Liver (tissue), 3 donors: ENCODE measurements around the gene NKAIN2.

Source experiments
- ATF3 ChIP-seq: IDR thresholded peaks from 2 replicates; pipeline ENCODE4 v1.6.1; 2016; ENCODE audit warnings: antibody characterized with exemption
- CTCF ChIP-seq: fragments of 150-350 bp; IDR thresholded peaks from 2 replicates; pipeline ENCODE4 v1.5.1; 2017; ENCODE audit warnings: improper control_type of control experiment, low read depth, low read length; ENCODE audit not compliant: missing input control
- FOXA1 ChIP-seq: IDR thresholded peaks from 2 replicates; pipeline ENCODE4 v1.6.1; 2016; ENCODE audit warnings: antibody characterized with exemption
- FOXA2 ChIP-seq: IDR thresholded peaks from 2 replicates; pipeline ENCODE4 v1.6.1; 2016; ENCODE audit warnings: antibody characterized with exemption
- GABPA ChIP-seq, 2 donors: IDR thresholded peaks in 1 of 2; conservative IDR thresholded peaks in 1 of 2; 2 replicates each; pipeline ENCODE4 v1.6.1; 2016; ENCODE audit warnings: antibody characterized with exemption in 2 of 2, mild to moderate bottlenecking in 1 of 2, moderate library complexity in 1 of 2
- HNF4A ChIP-seq, 2 donors: conservative IDR thresholded peaks; 2 replicates each; pipeline ENCODE4 v1.6.1; 2016; ENCODE audit warnings: antibody characterized with exemption in 2 of 2, mild to moderate bottlenecking in 2 of 2
- HNF4G ChIP-seq: IDR thresholded peaks from 2 replicates; pipeline ENCODE4 v1.6.1; 2016; ENCODE audit warnings: antibody characterized with exemption
- JUND ChIP-seq, 2 donors: IDR thresholded peaks; 2 replicates each; pipeline ENCODE4 v1.6.1; 2016; ENCODE audit warnings: antibody characterized with exemption in 2 of 2
- MAX ChIP-seq: IDR thresholded peaks from 2 replicates; pipeline ENCODE4 v1.6.1; 2016; ENCODE audit warnings: antibody characterized with exemption
- RAD21 ChIP-seq, 2 donors: IDR thresholded peaks; 2 replicates each; pipeline ENCODE4 v1.6.1; 2016; ENCODE audit warnings: antibody characterized with exemption in 2 of 2, mild to moderate bottlenecking in 2 of 2
- REST ChIP-seq: IDR thresholded peaks from 2 replicates; pipeline ENCODE4 v1.6.1; 2016; ENCODE audit warnings: antibody characterized with exemption, mild to moderate bottlenecking
- SP1 ChIP-seq: IDR thresholded peaks from 2 replicates; pipeline ENCODE4 v1.6.1; 2018; ENCODE audit warnings: antibody characterized with exemption, mild to moderate bottlenecking
- TAF1 ChIP-seq: conservative IDR thresholded peaks from 2 replicates; pipeline ENCODE4 v1.6.1; 2016; ENCODE audit warnings: antibody characterized with exemption, mild to moderate bottlenecking
- TF ChIP-seq, protein P1 (sequence below): IDR thresholded peaks from 2 replicates; pipeline ENCODE4 v1.6.1; 2016; ENCODE audit warnings: antibody characterized with exemption
- donor health status: healthy.
- donor health status: healthy.

DNA sequence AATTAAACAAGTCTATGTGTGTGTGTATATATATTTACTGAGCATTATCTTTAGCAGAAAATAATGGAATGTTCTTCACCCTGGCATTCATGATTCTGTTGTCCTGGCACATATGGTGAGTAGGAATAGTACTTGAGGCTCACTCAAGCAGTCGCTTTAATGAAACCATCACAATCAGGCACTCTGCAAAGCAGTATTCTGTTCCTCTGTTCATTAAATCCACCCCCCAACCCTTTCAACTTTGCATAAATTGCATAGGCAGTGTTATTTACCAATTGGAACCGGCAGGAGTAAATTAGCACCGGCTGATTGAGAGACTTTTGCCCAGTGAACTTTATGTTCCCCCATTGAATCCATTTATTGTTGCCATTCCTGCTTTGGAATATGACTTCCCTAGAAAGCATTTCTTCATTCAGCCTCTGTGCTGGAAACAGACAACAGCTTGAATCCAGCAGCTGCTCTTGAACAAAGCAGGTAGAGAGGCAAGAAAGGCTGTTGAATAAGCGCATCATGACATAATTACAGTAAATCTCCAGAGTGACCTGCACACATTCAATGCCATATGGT is 890.6 kb downstream of the NKAIN2 start:
- TF ChIP-seq MAX, result no peak
- TF ChIP-seq CTCF, result no peak
- no peak for TF ChIP-seq HNF4A (conservative IDR thresholded peaks at IDR 0.05)
- no peak for TF ChIP-seq REST
- TF ChIP-seq JUND (IDR thresholded peaks at IDR 0.05), result no peak
- TF ChIP-seq SP1, result no peak
- TF ChIP-seq RAD21 (IDR thresholded peaks at IDR 0.05), result no peak
- TF ChIP-seq, protein P1, sequence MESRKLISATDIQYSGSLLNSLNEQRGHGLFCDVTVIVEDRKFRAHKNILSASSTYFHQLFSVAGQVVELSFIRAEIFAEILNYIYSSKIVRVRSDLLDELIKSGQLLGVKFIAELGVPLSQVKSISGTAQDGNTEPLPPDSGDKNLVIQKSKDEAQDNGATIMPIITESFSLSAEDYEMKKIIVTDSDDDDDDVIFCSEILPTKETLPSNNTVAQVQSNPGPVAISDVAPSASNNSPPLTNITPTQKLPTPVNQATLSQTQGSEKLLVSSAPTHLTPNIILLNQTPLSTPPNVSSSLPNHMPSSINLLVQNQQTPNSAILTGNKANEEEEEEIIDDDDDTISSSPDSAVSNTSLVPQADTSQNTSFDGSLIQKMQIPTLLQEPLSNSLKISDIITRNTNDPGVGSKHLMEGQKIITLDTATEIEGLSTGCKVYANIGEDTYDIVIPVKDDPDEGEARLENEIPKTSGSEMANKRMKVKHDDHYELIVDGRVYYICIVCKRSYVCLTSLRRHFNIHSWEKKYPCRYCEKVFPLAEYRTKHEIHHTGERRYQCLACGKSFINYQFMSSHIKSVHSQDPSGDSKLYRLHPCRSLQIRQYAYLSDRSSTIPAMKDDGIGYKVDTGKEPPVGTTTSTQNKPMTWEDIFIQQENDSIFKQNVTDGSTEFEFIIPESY, result no peak
- no peak for TF ChIP-seq TAF1
- no peak for TF ChIP-seq GABPA (IDR thresholded peaks at IDR 0.05 in 1 of 2, conservative IDR thresholded peaks at IDR 0.05 in 1 of 2)
- no peak for TF ChIP-seq FOXA1
- TF ChIP-seq FOXA2, result no peak
- no peak for TF ChIP-seq ATF3
- no peak for TF ChIP-seq HNF4G
